Heart right ventricle (tissue), 16 donors: Measurements from ENCODE around the gene GPR142. TPM values are rescaled to one million over a fixed set of nuclear protein-coding genes. Genes with fewer than 3 reads are reported as not detected.

ENCODE experiments used
- ATAC-seq, 8 donors: fragments of 200-7000 bp; cut with Tn5 transposase; one replicate each; pipeline ENCODE4 v1.9.1; 2020; ENCODE audit warnings: mild to moderate bottlenecking in 8 of 8, moderate library complexity in 8 of 8, moderate number of reproducible peaks in 1 of 8
- DNase-seq, 2 donors: peaks; one replicate each; pipeline ENCODE4 v3.0.0-alpha.2; 2020
- H3K27ac ChIP-seq, 10 donors: fragments of 200-600 bp; sonication (generic) in 2 of 10; one replicate each; pipeline versions ENCODE4 v1.5.0 to v1.8.0; 2020 to 2022; ENCODE audit warnings: mild to moderate bottlenecking in 3 of 10
- H3K27me3 ChIP-seq, 7 donors: fragments of 200-600 bp; one replicate each; pipeline ENCODE4 v1.8.0; 2021 to 2022; ENCODE audit warnings: mild to moderate bottlenecking in 2 of 7
- H3K36me3 ChIP-seq, 9 donors: fragments of 200-600 bp; sonication (generic) in 1 of 9; one replicate each; pipeline versions ENCODE4 v1.5.0 to v1.8.0; 2020 to 2022; ENCODE audit warnings: mild to moderate bottlenecking in 2 of 9
- H3K4me1 ChIP-seq, 9 donors: fragments of 200-600 bp; sonication (generic) in 1 of 9; one replicate each; pipeline versions ENCODE4 v1.5.0 to v1.8.0; 2020 to 2022; ENCODE audit warnings: mild to moderate bottlenecking in 4 of 9
- H3K4me3 ChIP-seq, 10 donors: fragments of 200-600 bp; sonication (generic) in 2 of 10; one replicate each; pipeline versions ENCODE4 v1.5.0 to v1.8.0; 2020 to 2022; ENCODE audit warnings: mild to moderate bottlenecking in 7 of 10, moderate library complexity in 2 of 10
- H3K9me3 ChIP-seq, 11 donors: fragments of 200-600 bp in 10 of 11; sonication (generic) in 2 of 11; one replicate each; pipeline versions ENCODE4 v1.5.0 to v1.8.0; 2013 to 2022; ENCODE audit warnings: mild to moderate bottlenecking in 2 of 11, control low read depth in 1 of 11, moderate library complexity in 1 of 11
- WGBS, 2 donors: extraction: QIAGEN DNeasy Blood & Tissue Kit; methylation state at CpG; one replicate each; pipeline ENCODE4 v1.1.7; 2013; ENCODE audit warnings: inconsistent platforms in 1 of 2; 5-methylcytosine and 5-hydroxymethylcytosine counted together
- intact Hi-C, 10 donors: fragments of 100-400 bp; cut with DNase I; formaldehyde crosslinking; loops; one replicate each; pipeline versions ENCODE4 v1.11.1 to v1.14.2; 2022
- polyA plus RNA-seq, 2 donors: library from polyadenylated mRNA; stranded (reverse); fragments of 200-250 nt; gene quantifications; one replicate each; pipeline ENCODE4 v1.2.3, GENCODE V29; 2013
- total RNA-seq, 10 donors: library from RNA; stranded (reverse); fragmentation: NEBNext Ultra II Directional in 3 of 10; extraction: Animal tissue kit (Norgen Biotek cat#: 25700) in 3 of 10; gene quantifications; one replicate each; pipeline versions ENCODE4 v1.2.1 to v1.2.4, GENCODE V29; 2021 to 2023
- TF ChIP-seq, protein P1 (sequence below), 9 donors: fragments of 200-600 bp; sonication (generic) in 2 of 9; IDR thresholded peaks; one replicate each; pipeline versions ENCODE4 v1.5.0 to v1.8.0; 2021 to 2022; ENCODE audit warnings: antibody characterized with exemption in 9 of 9, mild to moderate bottlenecking in 5 of 9, moderate library complexity in 1 of 9
- donor health status: Arrhythmogenic right ventricular cardiomyopathy.
- donor health status: ischemic (EF 13 %, LVEDD 7.1; RV severe dilation, severe dysfunction).
- donor health status: healthy with polysubstance abuse.
- donor health status: DM: no; HTN: yes; CAD: no.
- donor health status: DM: no; HTN: no; CAD: no.
- donor health status: ischemic (EF 25% LVEDD 6.9; RV normal size, moderate dysfunction).
- donor health status: ischemic (EF 25% LVEDD 5.7; RV mildly dilated, moderate dysfunction).
- donor health status: healthy.
- donor health status: DM: yes; HTN: yes; CAD: no.
- donor health status: Ischemic cardiomyopathy.
- donor health status: ischemic (EF 35%, LVEDD 5.7; RV mildly dilated, moderate dysfunction).
- donor health status: nonischemic (EF 11% LVEDD 7.7; RV severe dilation, severe dysfunction).
- donor health status: DM: yes; HTN: yes; CAD: no.
- donor health status: PGD.
- donor health status: ischemic (EF 29% LVEDD 5.4; RV normal size, mild dysfunction).
- donor health status: nonischemic (EF 23%, LVEDD 6.1; RV moderate dilation, normal function).

GPR142 gene
- total and polyA plus RNA-seq, 12 donors = 0.70 TPM; not detected in 11

- peaks cover 0 to 6% (median 0%) of the 10 kb centered on the region in 11 donors for H3K9me3 ChIP-seq
- intact Hi-C loops = no loop called here
- 81 to 84% methylated on average over 5 of the region's 5 CpGs for WGBS, 2 donors
- ATAC-seq = no peak
- no peak overlapping the region for H3K27ac ChIP-seq
- TF ChIP-seq, protein P1, sequence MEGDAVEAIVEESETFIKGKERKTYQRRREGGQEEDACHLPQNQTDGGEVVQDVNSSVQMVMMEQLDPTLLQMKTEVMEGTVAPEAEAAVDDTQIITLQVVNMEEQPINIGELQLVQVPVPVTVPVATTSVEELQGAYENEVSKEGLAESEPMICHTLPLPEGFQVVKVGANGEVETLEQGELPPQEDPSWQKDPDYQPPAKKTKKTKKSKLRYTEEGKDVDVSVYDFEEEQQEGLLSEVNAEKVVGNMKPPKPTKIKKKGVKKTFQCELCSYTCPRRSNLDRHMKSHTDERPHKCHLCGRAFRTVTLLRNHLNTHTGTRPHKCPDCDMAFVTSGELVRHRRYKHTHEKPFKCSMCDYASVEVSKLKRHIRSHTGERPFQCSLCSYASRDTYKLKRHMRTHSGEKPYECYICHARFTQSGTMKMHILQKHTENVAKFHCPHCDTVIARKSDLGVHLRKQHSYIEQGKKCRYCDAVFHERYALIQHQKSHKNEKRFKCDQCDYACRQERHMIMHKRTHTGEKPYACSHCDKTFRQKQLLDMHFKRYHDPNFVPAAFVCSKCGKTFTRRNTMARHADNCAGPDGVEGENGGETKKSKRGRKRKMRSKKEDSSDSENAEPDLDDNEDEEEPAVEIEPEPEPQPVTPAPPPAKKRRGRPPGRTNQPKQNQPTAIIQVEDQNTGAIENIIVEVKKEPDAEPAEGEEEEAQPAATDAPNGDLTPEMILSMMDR (IDR thresholded peaks at IDR 0.05) = no peak
- no peaks in the 10 kb centered on the region for H3K4me1 ChIP-seq
- no peaks in the 10 kb centered on the region for H3K36me3 ChIP-seq
- no peak for DNase-seq
- no peak overlapping the region for H3K4me3 ChIP-seq
- peaks cover 0 to 11% (median 0%) of the 10 kb centered on the region in 7 donors for H3K27me3 ChIP-seq
Observed at GRCh38 chr17:74335529-74336062, 31.7 kb upstream of the GPR142 start.

DNA sequence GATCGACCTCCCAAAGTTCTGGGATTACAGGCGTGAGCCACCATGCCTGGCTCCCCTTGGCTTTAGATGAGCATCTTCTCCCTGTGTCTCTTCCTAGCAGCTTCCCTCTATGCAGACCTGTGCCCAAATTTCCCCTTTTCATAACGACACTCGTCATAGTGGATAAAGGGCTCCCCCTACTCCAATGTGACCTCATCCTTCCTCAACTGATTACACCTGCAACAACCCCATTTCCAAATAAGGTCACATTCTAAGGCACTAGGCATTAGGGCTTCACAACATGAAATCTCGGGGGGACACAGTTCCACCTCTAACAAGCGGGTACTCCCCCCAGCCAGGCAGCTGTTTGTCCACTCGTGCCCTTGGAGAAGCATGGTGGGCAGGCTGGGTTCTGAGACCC lies 31.0 kb upstream of the GPR142 start:
- no peak overlapping the region for H3K4me3 ChIP-seq
- DNase-seq (no peak), ATAC-seq (no peak)
- H3K27me3 ChIP-seq = peaks cover 0 to 11% (median 0%) of the 10 kb centered on the region in 7 donors
- H3K27ac ChIP-seq = no peak overlapping the region
- no peaks in the 10 kb centered on the region for H3K36me3 ChIP-seq
- intact Hi-C loops = no loop called here
- TF ChIP-seq, protein P1 (IDR thresholded peaks at IDR 0.05) = no peak
- WGBS, 2 donors = 77 to 81% methylated on average over 7 of the region's 7 CpGs
- no peaks in the 10 kb centered on the region for H3K4me1 ChIP-seq
- H3K9me3 ChIP-seq = peaks cover 0 to 6% (median 0%) of the 10 kb centered on the region in 11 donors

GRCh38 chr17:74337834-74338500 lies 29.3 kb upstream of the GPR142 start:
- ATAC-seq (peak in 3 of 8 donors; percentile 9 to 50 (median 38)), DNase-seq (no peak)
- Histone ChIP-seq H3K4me1 (no peaks in the 10 kb centered on the region), H3K27me3 (peaks cover 0 to 5% (median 0%) of the 10 kb centered on the region in 7 donors), H3K27ac (no peak overlapping the region), H3K4me3 (no peak overlapping the region), H3K9me3 (peaks cover 0 to 6% (median 0%) of the 10 kb centered on the region in 11 donors), H3K36me3 (no peaks in the 10 kb centered on the region)
- TF ChIP-seq, protein P1 (IDR thresholded peaks at IDR 0.05) = no peak
- 58 to 65% methylated on average over 12 of the region's 12 CpGs for WGBS, 2 donors
- intact Hi-C loops = no loop called here

GRCh38 chr17:74339537-74340195 lies 27.6 kb upstream of the GPR142 start:
- intact Hi-C loops = no loop called here
- TF ChIP-seq, protein P1 (IDR thresholded peaks at IDR 0.05) = no peak
- Histone ChIP-seq H3K4me3 (no peak overlapping the region), H3K9me3 (peaks cover 0 to under 1% (median 0%) of the 10 kb centered on the region in 11 donors), H3K27me3 (peaks cover 0 to 9% (median 0%) of the 10 kb centered on the region in 7 donors), H3K4me1 (no peaks in the 10 kb centered on the region), H3K27ac (no peak overlapping the region), H3K36me3 (no peaks in the 10 kb centered on the region)
- 85 to 88% methylated on average over 19 of the region's 19 CpGs for WGBS, 2 donors
- ATAC-seq (no peak), DNase-seq (no peak)
